ENCODE results near the gene B3GAT1.

- TF ChIP-seq, protein P1, sequence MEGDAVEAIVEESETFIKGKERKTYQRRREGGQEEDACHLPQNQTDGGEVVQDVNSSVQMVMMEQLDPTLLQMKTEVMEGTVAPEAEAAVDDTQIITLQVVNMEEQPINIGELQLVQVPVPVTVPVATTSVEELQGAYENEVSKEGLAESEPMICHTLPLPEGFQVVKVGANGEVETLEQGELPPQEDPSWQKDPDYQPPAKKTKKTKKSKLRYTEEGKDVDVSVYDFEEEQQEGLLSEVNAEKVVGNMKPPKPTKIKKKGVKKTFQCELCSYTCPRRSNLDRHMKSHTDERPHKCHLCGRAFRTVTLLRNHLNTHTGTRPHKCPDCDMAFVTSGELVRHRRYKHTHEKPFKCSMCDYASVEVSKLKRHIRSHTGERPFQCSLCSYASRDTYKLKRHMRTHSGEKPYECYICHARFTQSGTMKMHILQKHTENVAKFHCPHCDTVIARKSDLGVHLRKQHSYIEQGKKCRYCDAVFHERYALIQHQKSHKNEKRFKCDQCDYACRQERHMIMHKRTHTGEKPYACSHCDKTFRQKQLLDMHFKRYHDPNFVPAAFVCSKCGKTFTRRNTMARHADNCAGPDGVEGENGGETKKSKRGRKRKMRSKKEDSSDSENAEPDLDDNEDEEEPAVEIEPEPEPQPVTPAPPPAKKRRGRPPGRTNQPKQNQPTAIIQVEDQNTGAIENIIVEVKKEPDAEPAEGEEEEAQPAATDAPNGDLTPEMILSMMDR (IDR thresholded peaks at IDR 0.05): no peak
- no peak for TF ChIP-seq ZFX (IDR thresholded peaks at IDR 0.05; ENCODE audit: borderline replicate concordance)
Measured at GRCh38 chr11:134398079-134398444, 14.0 kb downstream of the B3GAT1 start.
